Osteocyte (in vitro differentiated cells): ENCODE measurements around the gene CHTF8. TPM values are rescaled to one million over a fixed set of nuclear protein-coding genes. Genes with fewer than 3 reads are reported as not detected.

Source experiments
- DNase-seq: peaks from one replicate; pipeline ENCODE4 v3.0.0; 2021; ENCODE audit warnings: mixed read lengths; ENCODE audit not compliant: unreplicated experiment; ENCODE audit errors: extremely low spot score
- H3K27ac Mint-ChIP-seq: one replicate; pipeline ENCODE4 v1.8.0; 2021; ENCODE audit warnings: mild to moderate bottlenecking, mixed read lengths; ENCODE audit not compliant: unreplicated experiment
- H3K27me3 Mint-ChIP-seq: one replicate; pipeline ENCODE4 v1.8.0; 2021; ENCODE audit warnings: mixed read lengths; ENCODE audit not compliant: unreplicated experiment
- H3K36me3 Mint-ChIP-seq: one replicate; pipeline ENCODE4 v1.8.0; 2021; ENCODE audit warnings: mixed read lengths; ENCODE audit not compliant: unreplicated experiment
- H3K4me1 Mint-ChIP-seq: one replicate; pipeline ENCODE4 v1.8.0; 2021; ENCODE audit warnings: mixed read lengths; ENCODE audit not compliant: unreplicated experiment
- H3K4me3 Mint-ChIP-seq: one replicate; pipeline ENCODE4 v1.8.0; 2021; ENCODE audit warnings: mild to moderate bottlenecking, moderate library complexity, mixed read lengths; ENCODE audit not compliant: unreplicated experiment
- H3K9me3 Mint-ChIP-seq: one replicate; pipeline ENCODE4 v1.8.0; 2021; ENCODE audit warnings: mixed read lengths; ENCODE audit not compliant: unreplicated experiment
- total RNA-seq: library from RNA; stranded (reverse); gene quantifications from 2 replicates; pipeline ENCODE4 v1.2.1, GENCODE V29; 2021
- TF ChIP-seq, protein P1 (sequence below): fragments of 200-600 bp; sonication (generic); IDR thresholded peaks from 2 replicates; pipeline ENCODE4 v1.5.0; 2021; ENCODE audit warnings: antibody characterized with exemption, mild to moderate bottlenecking, moderate library complexity

The CHTF8 gene
- total RNA-seq, 1 donor from 2014 or later = 88.0 TPM

GRCh38 chr16:69111876-69112230 lies 20.5 kb downstream of the CHTF8 start:
- Mint-ChIP-seq H3K36me3 (peaks cover 11% of the 10 kb centered on the region), H3K27me3 (no peaks in the 10 kb centered on the region), H3K9me3 (no peaks in the 10 kb centered on the region), H3K27ac (no peak overlapping the region), H3K4me3 (no peak overlapping the region), H3K4me1 (peaks cover 13% of the 10 kb centered on the region)
- DNase-seq = no peak
- TF ChIP-seq, protein P1, sequence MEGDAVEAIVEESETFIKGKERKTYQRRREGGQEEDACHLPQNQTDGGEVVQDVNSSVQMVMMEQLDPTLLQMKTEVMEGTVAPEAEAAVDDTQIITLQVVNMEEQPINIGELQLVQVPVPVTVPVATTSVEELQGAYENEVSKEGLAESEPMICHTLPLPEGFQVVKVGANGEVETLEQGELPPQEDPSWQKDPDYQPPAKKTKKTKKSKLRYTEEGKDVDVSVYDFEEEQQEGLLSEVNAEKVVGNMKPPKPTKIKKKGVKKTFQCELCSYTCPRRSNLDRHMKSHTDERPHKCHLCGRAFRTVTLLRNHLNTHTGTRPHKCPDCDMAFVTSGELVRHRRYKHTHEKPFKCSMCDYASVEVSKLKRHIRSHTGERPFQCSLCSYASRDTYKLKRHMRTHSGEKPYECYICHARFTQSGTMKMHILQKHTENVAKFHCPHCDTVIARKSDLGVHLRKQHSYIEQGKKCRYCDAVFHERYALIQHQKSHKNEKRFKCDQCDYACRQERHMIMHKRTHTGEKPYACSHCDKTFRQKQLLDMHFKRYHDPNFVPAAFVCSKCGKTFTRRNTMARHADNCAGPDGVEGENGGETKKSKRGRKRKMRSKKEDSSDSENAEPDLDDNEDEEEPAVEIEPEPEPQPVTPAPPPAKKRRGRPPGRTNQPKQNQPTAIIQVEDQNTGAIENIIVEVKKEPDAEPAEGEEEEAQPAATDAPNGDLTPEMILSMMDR = no peak

DNA sequence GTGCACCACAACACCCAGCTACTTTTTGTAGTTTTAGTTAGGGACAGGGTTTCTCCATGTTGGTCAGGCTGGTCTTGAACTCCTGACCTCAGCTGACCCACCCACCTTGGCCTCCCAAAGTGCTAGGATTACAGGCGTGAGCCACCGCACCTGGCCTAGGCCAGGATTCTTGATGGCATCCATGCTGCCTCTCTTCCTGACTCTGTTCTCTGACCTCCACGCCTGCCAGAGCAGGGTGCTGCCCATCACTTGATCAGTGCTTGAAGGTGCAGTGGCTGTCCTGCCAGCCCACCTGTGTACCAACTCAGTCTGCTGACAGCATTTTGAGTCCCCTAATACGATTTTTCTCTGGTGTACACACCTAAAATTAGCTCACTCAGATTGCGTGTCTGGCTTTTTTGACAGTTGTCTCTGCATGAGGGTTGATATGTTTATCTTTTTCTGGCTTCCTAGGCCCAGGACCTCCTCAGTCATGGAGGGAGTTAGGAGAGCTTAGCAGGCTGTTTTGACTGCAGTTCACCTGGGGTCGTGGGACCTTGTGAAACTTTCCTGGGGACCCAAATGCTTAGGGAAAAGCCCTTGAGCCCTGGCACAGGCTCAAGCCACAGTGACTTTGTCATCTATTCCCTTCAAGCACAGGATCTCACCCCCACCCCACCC lies 21.0 kb downstream of the CHTF8 start:
- Mint-ChIP-seq H3K27ac (no peak overlapping the region), H3K36me3 (peaks cover 11% of the 10 kb centered on the region), H3K27me3 (no peaks in the 10 kb centered on the region), H3K4me3 (no peak overlapping the region), H3K9me3 (no peaks in the 10 kb centered on the region), H3K4me1 (peaks cover 16% of the 10 kb centered on the region)
- no peak for DNase-seq
- TF ChIP-seq, protein P1 = no peak

GRCh38 chr16:69110406-69110805 lies 22.0 kb downstream of the CHTF8 start:
- TF ChIP-seq, protein P1 = no peak
- H3K27me3 Mint-ChIP-seq = no peaks in the 10 kb centered on the region
- H3K4me3 Mint-ChIP-seq = no peak overlapping the region
- H3K4me1 Mint-ChIP-seq = peaks cover 20% of the 10 kb centered on the region
- H3K36me3 Mint-ChIP-seq = peaks cover 11% of the 10 kb centered on the region
- H3K9me3 Mint-ChIP-seq = no peaks in the 10 kb centered on the region
- no peak for DNase-seq
- H3K27ac Mint-ChIP-seq = no peak overlapping the region

DNA sequence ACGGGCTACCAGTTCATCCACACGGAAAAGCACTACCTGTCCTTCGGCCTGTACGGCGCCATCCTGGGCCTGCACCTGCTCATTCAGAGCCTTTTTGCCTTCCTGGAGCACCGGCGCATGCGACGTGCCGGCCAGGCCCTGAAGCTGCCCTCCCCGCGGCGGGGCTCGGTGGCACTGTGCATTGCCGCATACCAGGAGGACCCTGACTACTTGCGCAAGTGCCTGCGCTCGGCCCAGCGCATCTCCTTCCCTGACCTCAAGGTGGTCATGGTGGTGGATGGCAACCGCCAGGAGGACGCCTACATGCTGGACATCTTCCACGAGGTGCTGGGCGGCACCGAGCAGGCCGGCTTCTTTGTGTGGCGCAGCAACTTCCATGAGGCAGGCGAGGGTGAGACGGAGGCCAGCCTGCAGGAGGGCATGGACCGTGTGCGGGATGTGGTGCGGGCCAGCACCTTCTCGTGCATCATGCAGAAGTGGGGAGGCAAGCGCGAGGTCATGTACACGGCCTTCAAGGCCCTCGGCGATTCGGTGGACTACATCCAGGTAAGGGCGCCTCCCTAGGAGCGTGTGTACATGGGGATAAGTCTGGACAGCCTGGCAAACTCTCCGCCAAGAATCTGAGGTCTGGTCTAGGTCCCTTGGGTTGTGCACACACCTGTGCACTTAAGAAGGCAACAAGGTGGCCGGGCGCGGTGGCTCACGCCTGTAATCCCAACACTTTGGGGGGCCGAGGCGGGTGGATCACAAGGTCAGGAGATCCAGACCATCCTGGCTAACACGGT lies 22.7 kb downstream of the CHTF8 start:
- Mint-ChIP-seq H3K27me3 (no peaks in the 10 kb centered on the region), H3K27ac (no peak overlapping the region), H3K9me3 (no peaks in the 10 kb centered on the region), H3K36me3 (peaks cover 8% of the 10 kb centered on the region), H3K4me3 (no peak overlapping the region), H3K4me1 (peaks cover 23% of the 10 kb centered on the region)
- TF ChIP-seq, protein P1 = no peak
- DNase-seq = no peak

GRCh38 chr16:69108905-69109252 lies 23.5 kb downstream of the CHTF8 start:
- no peak overlapping the region for H3K4me3 Mint-ChIP-seq
- no peaks in the 10 kb centered on the region for H3K9me3 Mint-ChIP-seq
- H3K27ac Mint-ChIP-seq = no peak overlapping the region
- DNase-seq = no peak
- peaks cover 6% of the 10 kb centered on the region for H3K36me3 Mint-ChIP-seq
- TF ChIP-seq, protein P1 = no peak
- peaks cover 23% of the 10 kb centered on the region for H3K4me1 Mint-ChIP-seq
- H3K27me3 Mint-ChIP-seq = no peaks in the 10 kb centered on the region
